ENCODE measurements around the gene RPL19. TPM values are rescaled to one million over a fixed set of nuclear protein-coding genes. Genes with fewer than 3 reads are reported as not detected.

Gene RPL19
- total and polyA plus RNA-seq, 12 donors: 907 to 3,029 (median 991) TPM

GRCh38 chr17:39169101-39169500 is 31.0 kb upstream of the RPL19 start:
- WGBS, 2 donors: 89 to 92% methylated on average over 14 of the region's 14 CpGs
- DNase-seq (no peak), ATAC-seq (no peak)
- Histone ChIP-seq H3K36me3 (no peaks in the 10 kb centered on the region), H3K4me1 (peaks cover 0 to 42% (median 34%) of the 10 kb centered on the region in 9 donors), H3K27ac (no peak overlapping the region), H3K27me3 (peaks cover 0 to 8% (median 0%) of the 10 kb centered on the region in 7 donors), H3K4me3 (no peak overlapping the region), H3K9me3 (peaks cover 0 to 4% (median 0%) of the 10 kb centered on the region in 11 donors)
- TF ChIP-seq CTCF (IDR thresholded peaks at IDR 0.05): no peak
- intact Hi-C loops (cut with DNase I): loop anchor here in 4 of 10 donors (10.0 kb wide), 2 partner anchors 66 to 76 kb away; no protein-coding TSS in a partner anchor

- DNase-seq: no peak
- no peak overlapping the region for H3K4me3 ChIP-seq
- intact Hi-C loops (cut with DNase I): loop anchor here in 4 of 10 donors (10.0 kb wide), 2 partner anchors 65 to 75 kb away; no protein-coding TSS in a partner anchor
- no peak overlapping the region for H3K27ac ChIP-seq
- peaks cover 0 to 8% (median 0%) of the 10 kb centered on the region in 7 donors for H3K27me3 ChIP-seq
- WGBS, 2 donors: 83 to 86% methylated on average over 3 of the region's 3 CpGs
- no peak for ATAC-seq
- no peak for TF ChIP-seq CTCF (IDR thresholded peaks at IDR 0.05)
- peaks cover 0 to 4% (median 0%) of the 10 kb centered on the region in 11 donors for H3K9me3 ChIP-seq
- H3K36me3 ChIP-seq: no peaks in the 10 kb centered on the region
- peaks cover 0 to 39% (median 30%) of the 10 kb centered on the region in 9 donors for H3K4me1 ChIP-seq
Measured at GRCh38 chr17:39169518-39169917, 30.6 kb upstream of the RPL19 start.

GRCh38 chr17:39170109-39170508 is 30.0 kb upstream of the RPL19 start:
- intact Hi-C loops (cut with DNase I): loop anchor here in 2 of 10 donors (5.0 kb wide), 1 partner anchor 188 kb away; no protein-coding TSS in a partner anchor
- no peak overlapping the region for H3K4me3 ChIP-seq
- no peak for ATAC-seq
- WGBS, 2 donors: 77 to 80% methylated on average over 4 of the region's 4 CpGs
- no peak for TF ChIP-seq CTCF (IDR thresholded peaks at IDR 0.05)
- no peak overlapping the region for H3K27ac ChIP-seq
- peaks cover 0 to under 1% (median 0%) of the 10 kb centered on the region in 9 donors for H3K36me3 ChIP-seq
- no peak for DNase-seq
- peaks cover 0 to 8% (median 0%) of the 10 kb centered on the region in 7 donors for H3K27me3 ChIP-seq
- H3K4me1 ChIP-seq: peaks cover 3 to 39% (median 28%) of the 10 kb centered on the region in 9 donors
- peaks cover 0 to 4% (median 0%) of the 10 kb centered on the region in 11 donors for H3K9me3 ChIP-seq

- Histone ChIP-seq H3K36me3 (peaks cover 0 to 5% (median 0%) of the 10 kb centered on the region in 9 donors), H3K27me3 (peaks cover 0 to 5% (median 0%) of the 10 kb centered on the region in 7 donors), H3K4me3 (no peak overlapping the region), H3K4me1 (peaks cover 3 to 36% (median 23%) of the 10 kb centered on the region in 9 donors), H3K27ac (no peak overlapping the region), H3K9me3 (peaks cover 0 to 4% (median 0%) of the 10 kb centered on the region in 11 donors)
- ATAC-seq: no peak
- 75 to 88% methylated on average over 6 of the region's 6 CpGs for WGBS, 2 donors
- no peak for TF ChIP-seq CTCF (IDR thresholded peaks at IDR 0.05)
- DNase-seq: no peak
- intact Hi-C loops (cut with DNase I): loop anchor here in 2 of 10 donors (5.0 kb wide), 1 partner anchor 188 kb away; no protein-coding TSS in a partner anchor
Measured at GRCh38 chr17:39170558-39170957, 29.5 kb upstream of the RPL19 start.
